Epithelial cell of proximal tubule (primary cell): Measurements from ENCODE around the gene DEPDC1. TPM values are rescaled to one million over a fixed set of nuclear protein-coding genes. Genes with fewer than 3 reads are reported as not detected.

Experiments
- DNase-seq: peaks from one replicate; pipeline ENCODE4 v3.0.0-alpha.2; 2011; ENCODE audit warnings: low read depth
- H3K4me3 ChIP-seq: 2 replicates; pipeline ENCODE4 v1.5.1; 2011; ENCODE audit warnings: low read depth, mild to moderate bottlenecking, low read length
- total RNA-seq: library from RNA; depleted of rRNA; stranded (reverse); fragments of >200 nt; gene quantifications from 2 replicates; pipeline ENCODE4 v1.2.3, GENCODE V29; 2015
- TF ChIP-seq, protein P1 (sequence below): conservative IDR thresholded peaks from 2 replicates; pipeline ENCODE4 v1.5.1; 2012; ENCODE audit warnings: low read depth, mild to moderate bottlenecking, low read length

Gene DEPDC1, protein sequence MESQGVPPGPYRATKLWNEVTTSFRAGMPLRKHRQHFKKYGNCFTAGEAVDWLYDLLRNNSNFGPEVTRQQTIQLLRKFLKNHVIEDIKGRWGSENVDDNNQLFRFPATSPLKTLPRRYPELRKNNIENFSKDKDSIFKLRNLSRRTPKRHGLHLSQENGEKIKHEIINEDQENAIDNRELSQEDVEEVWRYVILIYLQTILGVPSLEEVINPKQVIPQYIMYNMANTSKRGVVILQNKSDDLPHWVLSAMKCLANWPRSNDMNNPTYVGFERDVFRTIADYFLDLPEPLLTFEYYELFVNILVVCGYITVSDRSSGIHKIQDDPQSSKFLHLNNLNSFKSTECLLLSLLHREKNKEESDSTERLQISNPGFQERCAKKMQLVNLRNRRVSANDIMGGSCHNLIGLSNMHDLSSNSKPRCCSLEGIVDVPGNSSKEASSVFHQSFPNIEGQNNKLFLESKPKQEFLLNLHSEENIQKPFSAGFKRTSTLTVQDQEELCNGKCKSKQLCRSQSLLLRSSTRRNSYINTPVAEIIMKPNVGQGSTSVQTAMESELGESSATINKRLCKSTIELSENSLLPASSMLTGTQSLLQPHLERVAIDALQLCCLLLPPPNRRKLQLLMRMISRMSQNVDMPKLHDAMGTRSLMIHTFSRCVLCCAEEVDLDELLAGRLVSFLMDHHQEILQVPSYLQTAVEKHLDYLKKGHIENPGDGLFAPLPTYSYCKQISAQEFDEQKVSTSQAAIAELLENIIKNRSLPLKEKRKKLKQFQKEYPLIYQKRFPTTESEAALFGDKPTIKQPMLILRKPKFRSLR
- 41.2 and 44.6 TPM in 2 replicates for total RNA-seq

DNA sequence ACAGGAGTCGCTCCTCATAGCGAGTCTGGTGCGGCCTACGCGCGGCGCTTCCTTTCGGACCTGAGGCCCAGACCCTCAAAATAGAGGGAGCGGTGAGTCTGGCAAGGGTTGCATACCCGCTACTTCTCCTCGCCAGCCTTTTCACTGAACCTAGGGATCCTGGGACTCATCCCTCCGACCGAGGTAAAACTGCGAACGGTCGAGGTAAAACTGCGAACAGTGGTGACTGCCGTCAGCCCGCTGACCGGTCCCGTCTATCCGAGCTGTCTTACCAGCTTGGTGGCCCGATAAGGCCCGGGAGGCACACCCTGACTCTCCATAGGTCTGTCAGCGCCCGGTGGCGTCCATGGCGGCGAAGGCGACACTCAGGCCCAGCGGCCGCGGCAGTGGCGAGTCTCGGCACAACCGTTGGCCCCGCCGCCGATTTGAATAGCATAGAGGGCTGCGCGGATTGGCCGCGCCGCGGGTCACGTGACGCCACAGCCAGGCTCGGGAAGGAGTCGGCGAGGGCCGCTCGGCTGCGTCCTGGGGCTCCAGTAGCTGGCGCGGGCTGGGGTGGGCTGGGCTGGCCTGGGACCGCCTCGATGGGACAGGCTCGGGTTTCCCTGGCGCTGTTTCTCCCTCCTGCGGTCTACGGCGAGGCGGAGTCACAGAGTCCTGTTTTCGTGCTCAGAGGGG, at the start of gene DEPDC1:
Gene DEPDC1 (minus strand): TSS at position 403 of the 678 bp plus-strand sequence. CDS start 83 bp downstream, at position 320.
- DNase-seq, result peak; percentile 39
- peak within 1 kb of the TSS; percentile 96 for H3K4me3 ChIP-seq
- TF ChIP-seq, protein P1, sequence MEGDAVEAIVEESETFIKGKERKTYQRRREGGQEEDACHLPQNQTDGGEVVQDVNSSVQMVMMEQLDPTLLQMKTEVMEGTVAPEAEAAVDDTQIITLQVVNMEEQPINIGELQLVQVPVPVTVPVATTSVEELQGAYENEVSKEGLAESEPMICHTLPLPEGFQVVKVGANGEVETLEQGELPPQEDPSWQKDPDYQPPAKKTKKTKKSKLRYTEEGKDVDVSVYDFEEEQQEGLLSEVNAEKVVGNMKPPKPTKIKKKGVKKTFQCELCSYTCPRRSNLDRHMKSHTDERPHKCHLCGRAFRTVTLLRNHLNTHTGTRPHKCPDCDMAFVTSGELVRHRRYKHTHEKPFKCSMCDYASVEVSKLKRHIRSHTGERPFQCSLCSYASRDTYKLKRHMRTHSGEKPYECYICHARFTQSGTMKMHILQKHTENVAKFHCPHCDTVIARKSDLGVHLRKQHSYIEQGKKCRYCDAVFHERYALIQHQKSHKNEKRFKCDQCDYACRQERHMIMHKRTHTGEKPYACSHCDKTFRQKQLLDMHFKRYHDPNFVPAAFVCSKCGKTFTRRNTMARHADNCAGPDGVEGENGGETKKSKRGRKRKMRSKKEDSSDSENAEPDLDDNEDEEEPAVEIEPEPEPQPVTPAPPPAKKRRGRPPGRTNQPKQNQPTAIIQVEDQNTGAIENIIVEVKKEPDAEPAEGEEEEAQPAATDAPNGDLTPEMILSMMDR, result no peak

DNA sequence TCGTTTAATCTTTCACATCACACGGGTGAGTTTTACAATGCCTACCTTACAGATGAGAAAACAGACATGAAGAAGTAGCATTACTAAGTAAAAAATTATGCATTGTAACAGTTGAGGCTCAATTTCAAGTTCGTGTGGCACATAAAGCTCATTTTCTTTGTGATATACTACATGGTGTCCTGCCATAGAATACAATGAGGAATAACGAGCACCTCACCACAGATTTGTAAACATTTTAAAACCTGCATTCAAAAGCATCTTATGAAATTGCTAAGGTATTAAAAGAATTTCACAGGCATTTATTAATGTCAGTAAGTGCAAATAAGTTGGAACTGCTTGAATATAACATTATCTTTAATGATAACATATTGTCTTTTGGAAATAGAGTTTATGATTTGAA, 47.8 kb upstream of the DEPDC1 start:
- TF ChIP-seq, protein P1, result no peak
- no peak overlapping the region for H3K4me3 ChIP-seq
- DNase-seq, result no peak

DNA sequence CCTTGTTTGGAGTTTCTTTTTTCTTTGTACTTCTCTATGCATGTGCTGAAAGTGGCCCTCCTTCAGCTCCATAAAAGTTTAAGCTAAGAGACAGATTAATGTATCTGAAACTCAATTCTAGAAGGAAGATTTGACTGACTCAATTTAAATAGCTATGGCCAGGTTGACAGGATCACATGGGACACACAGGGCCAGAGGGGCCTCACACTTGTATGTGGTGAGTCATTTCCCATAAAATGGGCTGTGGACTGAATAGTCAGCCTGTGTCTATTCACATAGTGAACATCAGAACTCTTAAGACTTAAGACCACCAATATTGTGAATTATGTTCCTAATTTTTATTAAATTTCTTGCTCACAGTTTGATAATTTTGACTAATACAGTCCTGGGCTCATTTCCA, 45.7 kb upstream of the DEPDC1 start:
- no peak overlapping the region for H3K4me3 ChIP-seq
- no peak for DNase-seq
- TF ChIP-seq, protein P1, result no peak

DNA sequence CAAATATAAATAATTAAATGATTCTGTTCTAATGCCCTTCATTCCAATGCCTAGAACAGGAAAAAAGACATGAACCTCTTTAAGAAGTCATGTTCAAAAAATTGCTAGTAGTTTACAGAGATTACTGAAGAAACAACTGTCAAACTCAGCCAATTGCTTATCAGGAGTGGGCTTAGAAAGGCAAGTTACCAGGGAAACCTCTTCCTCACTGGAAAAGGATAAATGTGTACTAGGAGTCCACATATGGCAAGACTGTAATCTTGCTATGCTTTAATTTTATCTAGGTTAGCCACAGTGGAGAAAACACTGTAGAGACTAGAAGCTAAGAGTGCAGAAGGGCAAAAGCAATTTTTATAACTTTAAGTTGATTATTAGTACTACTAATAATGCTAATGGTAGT, 42.1 kb upstream of the DEPDC1 start:
- no peak overlapping the region for H3K4me3 ChIP-seq
- TF ChIP-seq, protein P1, result no peak
- DNase-seq, result no peak

DNA sequence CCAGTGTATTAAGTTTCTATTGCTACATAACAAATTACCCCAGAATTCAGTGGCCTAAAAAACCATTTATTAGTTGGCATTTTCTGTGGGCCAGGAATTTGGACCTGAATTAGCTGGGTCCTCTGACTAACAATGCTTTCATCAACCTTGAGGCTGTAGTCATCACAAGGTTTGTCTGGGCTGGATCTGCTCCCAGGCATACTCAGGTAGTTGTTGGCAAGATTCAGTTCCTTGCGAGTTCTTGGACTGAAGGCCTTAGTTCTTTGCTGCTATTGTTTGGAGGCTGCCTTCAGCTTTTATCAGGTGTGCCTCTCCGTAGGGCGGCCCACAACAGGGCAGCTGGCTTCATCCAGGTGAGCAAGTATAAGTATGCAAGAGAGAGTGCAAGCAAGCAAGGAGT, 31.4 kb upstream of the DEPDC1 start:
- DNase-seq, result no peak
- TF ChIP-seq, protein P1, result no peak
- no peak overlapping the region for H3K4me3 ChIP-seq

DNA sequence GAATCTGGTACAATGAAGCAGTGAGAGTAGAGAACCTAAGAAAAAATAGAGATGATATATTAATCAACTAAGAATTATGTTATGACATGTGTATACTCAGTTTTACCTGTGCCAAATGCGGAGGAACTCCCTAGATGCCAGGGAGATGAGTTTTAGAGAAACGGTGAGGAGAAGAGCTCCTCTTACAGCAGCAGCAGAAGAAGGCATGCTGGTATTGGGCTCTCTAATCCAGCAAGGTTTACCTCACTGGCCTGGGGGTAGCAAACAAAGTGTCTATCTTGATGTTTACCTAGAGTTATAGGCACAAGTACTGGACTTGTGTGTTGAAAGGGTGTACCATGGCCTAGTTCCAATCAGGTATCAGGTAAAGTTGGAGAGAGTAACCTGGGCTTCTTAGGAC, 28.9 kb upstream of the DEPDC1 start:
- TF ChIP-seq, protein P1, result no peak
- no peak for DNase-seq
- H3K4me3 ChIP-seq, result no peak overlapping the region
